Measurements from ENCODE around the gene MRAS.

DNA sequence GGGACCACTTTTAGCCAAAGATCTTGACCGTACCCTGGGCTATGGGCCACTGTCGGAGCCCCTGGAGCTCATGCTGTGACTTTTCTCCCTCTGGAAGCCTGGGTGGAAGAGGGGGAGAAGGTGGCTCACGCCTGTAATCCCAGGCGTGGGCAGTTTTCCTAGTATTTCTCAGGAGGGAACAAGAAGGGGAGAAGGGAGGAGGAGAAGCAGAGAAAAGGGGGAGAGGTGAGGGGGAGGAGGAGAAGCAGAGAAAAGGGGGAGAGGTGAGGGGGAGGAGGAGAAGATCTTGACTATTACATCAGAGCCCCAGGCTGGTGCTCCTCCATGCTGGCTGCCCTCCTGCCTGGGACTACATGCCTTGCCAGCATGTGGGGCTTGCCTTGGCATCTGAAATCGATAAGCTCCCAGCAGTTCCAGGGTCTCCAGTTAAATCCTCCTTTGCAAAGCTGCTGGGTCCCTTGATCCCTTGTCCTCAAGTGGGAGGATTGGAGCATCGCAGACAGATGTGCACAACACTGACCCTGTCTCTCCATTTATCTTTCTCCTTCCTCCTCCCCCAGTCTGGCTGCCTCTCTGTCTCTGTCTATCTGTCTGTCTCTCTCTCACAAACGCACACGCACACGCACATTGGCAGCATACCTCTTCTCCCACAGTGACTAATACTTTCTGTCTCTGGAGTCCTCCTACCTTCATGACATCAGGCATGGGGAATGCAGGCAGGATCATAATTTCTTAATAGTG lies 41.6 kb downstream of the MRAS start:
- TF ChIP-seq CTCF (IDR thresholded peaks at IDR 0.05): no peak
- TF ChIP-seq POLR2A (IDR thresholded peaks at IDR 0.05): no peak
- no peak for TF ChIP-seq POLR2AphosphoS5 (IDR thresholded peaks at IDR 0.05)

All from upper lobe of left lung (tissue), 4 donors.